ENCODE results near the gene ZKSCAN1. TPM values are rescaled to one million over a fixed set of nuclear protein-coding genes. Genes with fewer than 3 reads are reported as not detected.

ZKSCAN1 gene
- total RNA-seq, 1 donor from 2014 or later: 143 TPM

DNA sequence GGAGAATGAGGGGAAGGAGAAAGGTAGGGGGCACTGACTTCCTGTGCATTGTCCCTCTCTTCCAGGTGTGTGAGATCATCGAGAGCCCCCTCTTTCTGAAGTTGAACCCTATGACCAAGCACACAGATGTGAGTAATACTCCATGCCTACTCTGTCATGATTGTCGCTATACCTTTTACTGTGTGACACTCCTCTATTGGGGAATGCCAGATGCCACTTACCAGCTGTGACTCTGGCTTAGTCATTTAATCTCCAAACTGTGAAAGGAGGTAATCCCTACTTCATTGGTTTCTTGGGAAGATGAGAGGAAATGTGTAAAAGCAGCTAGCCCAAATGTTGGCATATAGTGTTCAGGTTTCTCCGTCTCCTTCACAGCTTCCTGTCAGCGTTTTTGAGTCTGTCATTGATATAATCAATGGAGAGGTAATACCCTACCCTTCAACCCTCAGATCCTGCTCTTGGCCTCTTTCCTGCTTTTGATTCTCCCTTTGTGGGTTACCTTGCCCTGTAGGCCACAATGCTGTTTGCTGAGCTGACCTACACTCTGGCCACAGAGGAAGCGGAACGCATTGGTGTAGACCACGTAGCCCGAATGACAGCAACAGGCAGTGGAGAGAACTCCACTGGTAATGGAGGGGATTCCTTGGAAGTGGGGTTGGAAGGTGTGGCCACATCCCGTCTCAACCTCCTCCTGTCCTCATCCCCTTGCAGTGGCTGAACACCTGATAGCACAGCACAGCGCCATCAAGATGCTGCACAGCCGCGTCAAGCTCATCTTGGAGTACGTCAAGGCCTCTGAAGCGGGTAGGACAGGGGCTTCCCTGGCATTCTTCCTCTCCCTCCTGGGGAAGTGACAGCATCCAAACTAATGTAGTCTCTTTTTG is 75.4 kb downstream of the ZKSCAN1 start:
- no peak for DNase-seq (ENCODE audit: low spot score in 2 of 2, unreplicated experiment in 2 of 2)
- Mint-ChIP-seq H3K27me3 (ENCODE audit: low read depth) (no peaks in the 10 kb centered on the region), H3K4me3 (peak overlapping the region; percentile 43), H3K4me1 (peaks cover 17% of the 10 kb centered on the region), H3K27ac (no peak overlapping the region), H3K9me3 (no peaks in the 10 kb centered on the region), H3K36me3 (peaks cover 45% of the 10 kb centered on the region)
- TF ChIP-seq, protein P1, sequence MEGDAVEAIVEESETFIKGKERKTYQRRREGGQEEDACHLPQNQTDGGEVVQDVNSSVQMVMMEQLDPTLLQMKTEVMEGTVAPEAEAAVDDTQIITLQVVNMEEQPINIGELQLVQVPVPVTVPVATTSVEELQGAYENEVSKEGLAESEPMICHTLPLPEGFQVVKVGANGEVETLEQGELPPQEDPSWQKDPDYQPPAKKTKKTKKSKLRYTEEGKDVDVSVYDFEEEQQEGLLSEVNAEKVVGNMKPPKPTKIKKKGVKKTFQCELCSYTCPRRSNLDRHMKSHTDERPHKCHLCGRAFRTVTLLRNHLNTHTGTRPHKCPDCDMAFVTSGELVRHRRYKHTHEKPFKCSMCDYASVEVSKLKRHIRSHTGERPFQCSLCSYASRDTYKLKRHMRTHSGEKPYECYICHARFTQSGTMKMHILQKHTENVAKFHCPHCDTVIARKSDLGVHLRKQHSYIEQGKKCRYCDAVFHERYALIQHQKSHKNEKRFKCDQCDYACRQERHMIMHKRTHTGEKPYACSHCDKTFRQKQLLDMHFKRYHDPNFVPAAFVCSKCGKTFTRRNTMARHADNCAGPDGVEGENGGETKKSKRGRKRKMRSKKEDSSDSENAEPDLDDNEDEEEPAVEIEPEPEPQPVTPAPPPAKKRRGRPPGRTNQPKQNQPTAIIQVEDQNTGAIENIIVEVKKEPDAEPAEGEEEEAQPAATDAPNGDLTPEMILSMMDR (IDR thresholded peaks at IDR 0.05; ENCODE audit: unreplicated experiment): no peak

Other genes with a start within 250 kb of the ZKSCAN1 start
- not detected in 3 replicates for gene CYP3A4, start 231.4 kb upstream of the ZKSCAN1 start, total RNA-seq
- 0.40 TPM in 1 of 3 replicates, not detected in the others for gene CYP3A43, start 187.6 kb upstream of the ZKSCAN1 start, total RNA-seq
- gene OR2AE1, start 138.6 kb upstream of the ZKSCAN1 start, total RNA-seq: 0.20 to 0.63 TPM (median 0.24 TPM) in 3 replicates
- gene TRIM4, start 96.1 kb upstream of the ZKSCAN1 start, total RNA-seq: 13.1 to 14.1 TPM (median 13.6 TPM) in 3 replicates
- 0.27 to 0.54 TPM in 2 of 3 replicates, not detected in the other for gene GJC3, start 86.0 kb upstream of the ZKSCAN1 start, total RNA-seq
- gene AZGP1, start 39.6 kb upstream of the ZKSCAN1 start, total RNA-seq: 0.27 to 0.56 TPM in 2 of 3 replicates, not detected in the other
- 17.0 to 17.6 TPM (median 17.4 TPM) in 3 replicates for gene ZSCAN21, start 34.2 kb downstream of the ZKSCAN1 start, total RNA-seq
- gene ZNF3, start 66.1 kb downstream of the ZKSCAN1 start, total RNA-seq: 78.6 to 85.9 TPM (median 81.1 TPM) in 3 replicates
- 96.4 to 103 TPM (median 97.7 TPM) in 3 replicates for gene COPS6, start 73.4 kb downstream of the ZKSCAN1 start, total RNA-seq
- 170 to 172 TPM (median 171 TPM) in 3 replicates for gene MCM7, start 85.8 kb downstream of the ZKSCAN1 start, total RNA-seq
- gene AP4M1, start 86.0 kb downstream of the ZKSCAN1 start, total RNA-seq: 23.5 to 26.8 TPM (median 25.6 TPM) in 3 replicates
- gene TAF6, start 103.8 kb downstream of the ZKSCAN1 start, total RNA-seq: 63.7 to 68.8 TPM (median 66.2 TPM) in 3 replicates
- 26.1 to 27.9 TPM (median 27.4 TPM) in 3 replicates for gene CNPY4, start 104.0 kb downstream of the ZKSCAN1 start, total RNA-seq
- gene MBLAC1, start 111.4 kb downstream of the ZKSCAN1 start, total RNA-seq: 2.9 to 3.5 TPM (median 2.9 TPM) in 3 replicates
- 97.2 to 109 TPM (median 105 TPM) in 3 replicates for gene LAMTOR4, start 133.3 kb downstream of the ZKSCAN1 start, total RNA-seq
- gene TRAPPC14, start 143.1 kb downstream of the ZKSCAN1 start, total RNA-seq: 22.0 to 23.6 TPM (median 23.3 TPM) in 3 replicates
- gene GAL3ST4, start 153.0 kb downstream of the ZKSCAN1 start, total RNA-seq: 9.4 to 10.1 TPM (median 9.4 TPM) in 3 replicates
- gene GPC2, start 161.8 kb downstream of the ZKSCAN1 start, total RNA-seq: 49.8 to 50.6 TPM (median 50.0 TPM) in 3 replicates
- 0.94 to 1.9 TPM (median 1.4 TPM) in 3 replicates for gene STAG3, start 162.3 kb downstream of the ZKSCAN1 start, total RNA-seq
- not detected in 3 replicates for gene PVRIG, start 204.4 kb downstream of the ZKSCAN1 start, total RNA-seq